Measurements from ENCODE around the gene FAM78A. TPM values are rescaled to one million over a fixed set of nuclear protein-coding genes. Genes with fewer than 3 reads are reported as not detected.

The FAM78A gene
- total RNA-seq, 1 experiment from 2014 or later, result 3.0 TPM

GRCh38 chr9:131312822-131313770 lies 36.8 kb upstream of the FAM78A start:
- TF ChIP-seq ZNF416 (CRISPR knock-in tag; IDR thresholded peaks at IDR 0.05) (no peak), E2F5 (CRISPR knock-in tag; IDR thresholded peaks at IDR 0.05) (no peak), FOXK1 (CRISPR knock-in tag; IDR thresholded peaks at IDR 0.05) (no peak), ZNF232 (CRISPR knock-in tag; IDR thresholded peaks at IDR 0.05) (no peak), ZNF138 (CRISPR knock-in tag; conservative IDR thresholded peaks at IDR 0.05) (no peak), GRHL2 (CRISPR knock-in tag; IDR thresholded peaks at IDR 0.05; ENCODE audit: insufficient replicate concordance, severe bottlenecking) (no peak), CBFB (CRISPR knock-in tag; IDR thresholded peaks at IDR 0.05; ENCODE audit: low read depth) (no peak), ZNF263 (CRISPR knock-in tag; IDR thresholded peaks at IDR 0.05; ENCODE audit: low read depth) (no peak), ETV6 (CRISPR knock-in tag; IDR thresholded peaks at IDR 0.05) (no peak), TEAD4 (CRISPR knock-in tag; IDR thresholded peaks at IDR 0.05) (no peak)
- TF ChIP-seq, protein P1, sequence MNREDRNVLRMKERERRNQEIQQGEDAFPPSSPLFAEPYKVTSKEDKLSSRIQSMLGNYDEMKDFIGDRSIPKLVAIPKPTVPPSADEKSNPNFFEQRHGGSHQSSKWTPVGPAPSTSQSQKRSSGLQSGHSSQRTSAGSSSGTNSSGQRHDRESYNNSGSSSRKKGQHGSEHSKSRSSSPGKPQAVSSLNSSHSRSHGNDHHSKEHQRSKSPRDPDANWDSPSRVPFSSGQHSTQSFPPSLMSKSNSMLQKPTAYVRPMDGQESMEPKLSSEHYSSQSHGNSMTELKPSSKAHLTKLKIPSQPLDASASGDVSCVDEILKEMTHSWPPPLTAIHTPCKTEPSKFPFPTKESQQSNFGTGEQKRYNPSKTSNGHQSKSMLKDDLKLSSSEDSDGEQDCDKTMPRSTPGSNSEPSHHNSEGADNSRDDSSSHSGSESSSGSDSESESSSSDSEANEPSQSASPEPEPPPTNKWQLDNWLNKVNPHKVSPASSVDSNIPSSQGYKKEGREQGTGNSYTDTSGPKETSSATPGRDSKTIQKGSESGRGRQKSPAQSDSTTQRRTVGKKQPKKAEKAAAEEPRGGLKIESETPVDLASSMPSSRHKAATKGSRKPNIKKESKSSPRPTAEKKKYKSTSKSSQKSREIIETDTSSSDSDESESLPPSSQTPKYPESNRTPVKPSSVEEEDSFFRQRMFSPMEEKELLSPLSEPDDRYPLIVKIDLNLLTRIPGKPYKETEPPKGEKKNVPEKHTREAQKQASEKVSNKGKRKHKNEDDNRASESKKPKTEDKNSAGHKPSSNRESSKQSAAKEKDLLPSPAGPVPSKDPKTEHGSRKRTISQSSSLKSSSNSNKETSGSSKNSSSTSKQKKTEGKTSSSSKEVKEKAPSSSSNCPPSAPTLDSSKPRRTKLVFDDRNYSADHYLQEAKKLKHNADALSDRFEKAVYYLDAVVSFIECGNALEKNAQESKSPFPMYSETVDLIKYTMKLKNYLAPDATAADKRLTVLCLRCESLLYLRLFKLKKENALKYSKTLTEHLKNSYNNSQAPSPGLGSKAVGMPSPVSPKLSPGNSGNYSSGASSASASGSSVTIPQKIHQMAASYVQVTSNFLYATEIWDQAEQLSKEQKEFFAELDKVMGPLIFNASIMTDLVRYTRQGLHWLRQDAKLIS (CRISPR knock-in tag; IDR thresholded peaks at IDR 0.05; ENCODE audit: borderline replicate concordance), result no peak
- TF ChIP-seq, protein P2, sequence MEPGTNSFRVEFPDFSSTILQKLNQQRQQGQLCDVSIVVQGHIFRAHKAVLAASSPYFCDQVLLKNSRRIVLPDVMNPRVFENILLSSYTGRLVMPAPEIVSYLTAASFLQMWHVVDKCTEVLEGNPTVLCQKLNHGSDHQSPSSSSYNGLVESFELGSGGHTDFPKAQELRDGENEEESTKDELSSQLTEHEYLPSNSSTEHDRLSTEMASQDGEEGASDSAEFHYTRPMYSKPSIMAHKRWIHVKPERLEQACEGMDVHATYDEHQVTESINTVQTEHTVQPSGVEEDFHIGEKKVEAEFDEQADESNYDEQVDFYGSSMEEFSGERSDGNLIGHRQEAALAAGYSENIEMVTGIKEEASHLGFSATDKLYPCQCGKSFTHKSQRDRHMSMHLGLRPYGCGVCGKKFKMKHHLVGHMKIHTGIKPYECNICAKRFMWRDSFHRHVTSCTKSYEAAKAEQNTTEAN (CRISPR knock-in tag; IDR thresholded peaks at IDR 0.05), result no peak
- TF ChIP-seq, protein P3, sequence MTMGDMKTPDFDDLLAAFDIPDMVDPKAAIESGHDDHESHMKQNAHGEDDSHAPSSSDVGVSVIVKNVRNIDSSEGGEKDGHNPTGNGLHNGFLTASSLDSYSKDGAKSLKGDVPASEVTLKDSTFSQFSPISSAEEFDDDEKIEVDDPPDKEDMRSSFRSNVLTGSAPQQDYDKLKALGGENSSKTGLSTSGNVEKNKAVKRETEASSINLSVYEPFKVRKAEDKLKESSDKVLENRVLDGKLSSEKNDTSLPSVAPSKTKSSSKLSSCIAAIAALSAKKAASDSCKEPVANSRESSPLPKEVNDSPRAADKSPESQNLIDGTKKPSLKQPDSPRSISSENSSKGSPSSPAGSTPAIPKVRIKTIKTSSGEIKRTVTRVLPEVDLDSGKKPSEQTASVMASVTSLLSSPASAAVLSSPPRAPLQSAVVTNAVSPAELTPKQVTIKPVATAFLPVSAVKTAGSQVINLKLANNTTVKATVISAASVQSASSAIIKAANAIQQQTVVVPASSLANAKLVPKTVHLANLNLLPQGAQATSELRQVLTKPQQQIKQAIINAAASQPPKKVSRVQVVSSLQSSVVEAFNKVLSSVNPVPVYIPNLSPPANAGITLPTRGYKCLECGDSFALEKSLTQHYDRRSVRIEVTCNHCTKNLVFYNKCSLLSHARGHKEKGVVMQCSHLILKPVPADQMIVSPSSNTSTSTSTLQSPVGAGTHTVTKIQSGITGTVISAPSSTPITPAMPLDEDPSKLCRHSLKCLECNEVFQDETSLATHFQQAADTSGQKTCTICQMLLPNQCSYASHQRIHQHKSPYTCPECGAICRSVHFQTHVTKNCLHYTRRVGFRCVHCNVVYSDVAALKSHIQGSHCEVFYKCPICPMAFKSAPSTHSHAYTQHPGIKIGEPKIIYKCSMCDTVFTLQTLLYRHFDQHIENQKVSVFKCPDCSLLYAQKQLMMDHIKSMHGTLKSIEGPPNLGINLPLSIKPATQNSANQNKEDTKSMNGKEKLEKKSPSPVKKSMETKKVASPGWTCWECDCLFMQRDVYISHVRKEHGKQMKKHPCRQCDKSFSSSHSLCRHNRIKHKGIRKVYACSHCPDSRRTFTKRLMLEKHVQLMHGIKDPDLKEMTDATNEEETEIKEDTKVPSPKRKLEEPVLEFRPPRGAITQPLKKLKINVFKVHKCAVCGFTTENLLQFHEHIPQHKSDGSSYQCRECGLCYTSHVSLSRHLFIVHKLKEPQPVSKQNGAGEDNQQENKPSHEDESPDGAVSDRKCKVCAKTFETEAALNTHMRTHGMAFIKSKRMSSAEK (CRISPR knock-in tag; IDR thresholded peaks at IDR 0.05; ENCODE audit: borderline replicate concordance), result no peak
- Mint-ChIP-seq H3K36me3 (no peaks in the 10 kb centered on the region), H3K27me3 (ENCODE audit: low read depth) (no peaks in the 10 kb centered on the region), H3K4me1 (peaks cover 4% of the 10 kb centered on the region; the same call in 1 of the 2 replicates), H3K9me3 (no peaks in the 10 kb centered on the region), H3K27ac (no peak overlapping the region), H3K4me3 (no peak overlapping the region)
- ATAC-seq (no peak), DNase-seq (ENCODE audit: low spot score) (no peak)
- ChIA-PET CTCF (interaction anchor here (1.1 kb wide), 1 partner anchor 23 kb away, joined by 4 read pairs; no protein-coding TSS in a partner anchor), POLR2A (interaction anchor here (0.7 kb wide), 2 partner anchors 16 to 107 kb away, joined by 3 read pairs; no protein-coding TSS in a partner anchor)
